NCI-H1436 treated with DMSO at 0.1 percent for 48 hours (cell line): ENCODE measurements around the gene TMEM108.

Source experiments
- DNase-seq: peaks from one replicate; lab custom pipeline; 2025; lab: John Stamatoyannopoulos, UW

TMEM108 gene

GRCh38 chr3:133055339-133055738, 17.1 kb downstream of the TMEM108 start:
- DNase-seq = no peak

GRCh38 chr3:133058243-133058642, 20.1 kb downstream of the TMEM108 start:
- no peak for DNase-seq

DNA sequence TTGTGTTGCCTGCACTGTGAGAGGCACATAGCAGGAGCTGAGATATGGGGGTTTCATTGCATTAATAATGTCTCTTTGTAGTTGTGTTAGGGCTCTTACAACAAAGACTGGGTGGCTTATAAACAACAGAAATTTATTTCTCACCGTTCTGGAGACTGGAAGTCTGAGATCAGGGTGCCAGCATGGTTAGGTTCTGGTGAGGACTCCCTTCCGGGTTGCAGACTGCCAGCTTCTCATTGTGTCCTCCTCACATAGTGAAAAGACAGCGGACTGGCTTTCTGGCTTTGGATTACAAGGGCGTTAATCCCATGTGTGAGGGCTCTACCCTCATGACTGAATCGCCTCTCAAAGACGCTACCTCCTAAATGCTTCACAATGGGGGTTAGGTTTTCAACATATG, 20.6 kb downstream of the TMEM108 start:
- DNase-seq = no peak

GRCh38 chr3:133065193-133065961, 27.2 kb downstream of the TMEM108 start:
- DNase-seq = no peak

- DNase-seq = no peak
These were observed 27.8 kb downstream of the TMEM108 start for GRCh38 chr3:133066026-133066425.

- no peak for DNase-seq
These were observed 31.5 kb downstream of the TMEM108 start for GRCh38 chr3:133069556-133070286.

DNA sequence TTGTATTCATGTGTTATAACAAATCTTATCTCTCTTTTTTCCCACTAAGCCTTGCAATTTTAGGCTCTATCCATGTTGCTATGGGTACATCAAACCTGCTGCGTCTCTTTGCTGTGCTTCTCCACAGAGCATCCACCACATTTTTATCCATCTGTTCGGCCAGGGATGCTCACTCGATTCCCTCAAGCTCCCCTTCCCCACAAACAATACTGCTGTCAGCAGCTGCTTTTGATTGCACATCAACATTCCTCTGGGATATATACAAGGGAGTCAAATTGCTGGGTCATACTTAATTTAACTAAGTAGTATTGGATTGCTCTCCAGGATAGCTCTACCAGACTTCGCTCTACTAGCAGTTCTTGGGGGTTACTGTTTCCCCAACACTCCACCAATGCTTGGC, 36.8 kb downstream of the TMEM108 start:
- DNase-seq = no peak

GRCh38 chr3:133077688-133078087, 39.5 kb downstream of the TMEM108 start:
- DNase-seq = no peak

DNA sequence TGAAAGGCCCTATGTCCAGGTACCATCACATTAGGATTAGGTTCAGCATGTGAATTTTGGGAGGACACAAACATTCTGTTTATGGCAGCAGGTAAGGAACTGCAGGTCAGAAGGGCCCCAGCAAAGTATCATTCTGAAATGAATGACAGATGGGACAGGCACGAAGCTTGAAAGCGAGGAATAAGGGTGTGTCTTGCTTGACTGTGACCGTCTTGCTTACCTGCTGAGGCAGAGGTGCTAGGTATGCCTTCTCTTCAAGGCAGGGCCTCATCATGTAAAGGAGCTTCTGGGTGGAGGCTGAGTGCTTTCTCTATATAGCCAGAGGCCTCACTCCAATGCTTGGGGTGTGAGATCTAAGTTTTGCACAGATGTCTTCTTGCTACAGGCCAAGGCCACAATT, 41.4 kb downstream of the TMEM108 start:
- DNase-seq = no peak

- no peak for DNase-seq
These were observed 42.8 kb downstream of the TMEM108 start for GRCh38 chr3:133081016-133081415.

- no peak for DNase-seq
These were observed 45.2 kb downstream of the TMEM108 start for GRCh38 chr3:133083395-133083794.

DNA sequence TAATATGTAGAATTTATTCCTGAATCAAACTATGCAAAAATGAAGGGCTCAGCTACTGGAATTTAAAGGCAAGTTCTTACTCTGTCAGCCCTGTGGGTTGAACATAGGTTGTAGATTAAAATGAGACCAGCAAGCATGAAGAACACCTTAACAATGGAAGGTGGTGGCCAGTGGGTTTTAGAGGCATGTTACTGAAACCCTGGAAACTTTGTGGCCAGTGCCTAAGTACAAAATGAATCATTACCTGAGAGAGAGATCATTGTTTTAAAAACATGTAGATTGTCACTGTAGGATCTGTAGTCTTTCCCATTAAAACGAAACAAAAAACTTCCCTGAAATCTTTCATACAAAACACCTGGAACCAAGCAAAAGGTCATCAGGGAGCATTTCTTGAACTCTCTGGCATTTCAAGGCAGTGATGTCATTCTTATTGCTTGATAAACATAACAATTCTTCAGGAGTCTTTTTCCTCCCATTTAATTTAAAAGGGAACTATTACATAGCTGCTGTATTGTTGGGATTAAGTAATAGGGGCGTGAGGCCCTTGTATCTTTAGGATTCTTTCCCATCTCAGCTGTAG, 51.8 kb downstream of the TMEM108 start:
- no peak for DNase-seq

- no peak for DNase-seq
These were observed 54.5 kb downstream of the TMEM108 start for GRCh38 chr3:133092681-133093080.

DNA sequence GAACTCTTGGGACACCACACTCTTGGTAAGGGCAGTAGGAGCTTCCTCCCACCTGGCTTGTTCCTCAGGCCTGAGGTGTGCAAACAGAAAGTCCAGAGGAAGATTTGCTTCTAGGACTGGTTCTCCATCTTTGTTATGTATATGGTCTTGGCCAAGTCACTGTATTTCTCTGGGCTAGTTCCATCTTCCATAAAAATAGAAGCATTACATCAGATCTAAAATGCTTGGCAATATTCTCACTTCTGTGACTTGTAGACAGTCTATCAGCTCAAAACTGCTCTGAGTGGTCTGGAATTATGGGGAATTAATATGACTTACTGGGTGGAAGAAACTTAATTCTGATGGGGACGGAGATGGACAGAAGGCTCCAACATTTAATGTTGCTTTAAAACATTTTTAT, 55.2 kb downstream of the TMEM108 start:
- DNase-seq = no peak

GRCh38 chr3:133096900-133097613, 58.9 kb downstream of the TMEM108 start:
- peak; percentile 77 for DNase-seq

DNA sequence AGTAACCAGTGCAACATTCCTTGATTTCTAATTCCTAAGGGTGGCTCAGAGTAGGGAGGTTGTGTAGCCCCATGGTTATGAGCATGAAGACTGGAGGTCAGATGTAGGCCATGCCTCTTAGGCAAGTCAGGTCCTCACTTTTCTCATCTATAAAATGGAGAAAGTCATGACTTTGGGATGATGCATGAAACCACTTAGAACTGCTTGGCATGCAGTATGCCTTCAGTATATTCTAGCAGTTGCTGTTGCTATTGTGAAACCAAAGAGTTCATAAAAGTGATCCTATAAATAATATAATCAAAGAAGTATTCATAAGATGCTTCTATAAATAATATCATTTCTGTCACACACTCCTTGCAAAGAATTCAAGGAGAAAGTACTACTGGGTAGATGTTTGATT, 65.5 kb downstream of the TMEM108 start:
- no peak for DNase-seq

DNA sequence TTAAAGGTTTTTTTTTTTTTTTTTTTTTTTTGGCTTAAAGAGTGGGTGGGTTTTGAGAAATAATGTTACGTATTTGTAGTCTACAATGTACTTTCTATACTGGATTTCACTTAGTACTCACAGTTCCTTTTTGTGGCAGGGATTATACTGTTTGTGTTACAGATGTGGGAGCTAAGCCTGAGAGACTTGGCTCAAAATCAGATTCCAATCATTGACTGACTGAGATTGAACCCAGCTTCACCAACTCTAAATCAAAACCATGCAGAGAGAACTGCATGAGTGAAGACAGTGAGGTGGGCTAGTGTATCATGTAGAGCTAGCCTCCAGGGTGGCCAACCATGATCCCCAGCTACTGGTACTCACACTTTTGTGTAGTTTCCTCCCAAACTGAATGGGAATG, 68.0 kb downstream of the TMEM108 start:
- no peak for DNase-seq

DNA sequence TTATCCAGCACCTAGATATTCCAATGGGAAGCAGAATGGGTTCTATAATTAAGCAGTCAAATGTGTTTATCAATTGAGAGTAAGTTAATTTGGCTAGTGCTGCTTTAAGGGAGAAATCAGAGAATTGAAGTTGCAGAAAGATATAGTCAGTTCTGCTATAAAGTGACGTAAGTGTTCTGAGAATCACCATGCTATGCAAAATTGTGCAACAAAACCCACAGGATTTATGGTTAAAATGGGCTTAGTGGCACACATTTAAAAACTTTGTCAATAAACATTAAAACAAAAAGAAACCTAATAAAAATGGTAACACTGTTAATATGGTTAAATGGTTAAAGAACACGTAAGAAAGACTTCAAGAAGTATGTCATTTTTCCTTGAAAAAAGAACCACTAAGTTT, 74.5 kb downstream of the TMEM108 start:
- DNase-seq = no peak

DNA sequence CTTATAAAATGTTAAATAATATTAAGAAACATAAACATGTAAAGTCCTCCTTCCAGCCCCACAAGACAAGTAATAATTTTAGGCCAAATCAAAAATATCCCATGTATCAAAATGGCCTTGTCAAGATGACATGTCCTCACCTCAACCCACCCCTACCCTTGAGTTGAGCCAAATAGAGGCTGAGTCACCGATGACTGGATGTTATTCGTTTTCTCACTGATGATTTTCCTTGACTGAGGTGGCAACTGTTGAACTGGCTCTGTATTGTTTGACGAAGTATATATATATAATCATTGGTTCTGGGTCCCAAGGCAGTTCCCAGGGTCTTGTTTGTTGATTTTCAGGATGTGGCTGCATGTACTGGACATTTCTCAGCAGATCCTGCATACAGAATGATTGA, 75.3 kb downstream of the TMEM108 start:
- no peak for DNase-seq

DNA sequence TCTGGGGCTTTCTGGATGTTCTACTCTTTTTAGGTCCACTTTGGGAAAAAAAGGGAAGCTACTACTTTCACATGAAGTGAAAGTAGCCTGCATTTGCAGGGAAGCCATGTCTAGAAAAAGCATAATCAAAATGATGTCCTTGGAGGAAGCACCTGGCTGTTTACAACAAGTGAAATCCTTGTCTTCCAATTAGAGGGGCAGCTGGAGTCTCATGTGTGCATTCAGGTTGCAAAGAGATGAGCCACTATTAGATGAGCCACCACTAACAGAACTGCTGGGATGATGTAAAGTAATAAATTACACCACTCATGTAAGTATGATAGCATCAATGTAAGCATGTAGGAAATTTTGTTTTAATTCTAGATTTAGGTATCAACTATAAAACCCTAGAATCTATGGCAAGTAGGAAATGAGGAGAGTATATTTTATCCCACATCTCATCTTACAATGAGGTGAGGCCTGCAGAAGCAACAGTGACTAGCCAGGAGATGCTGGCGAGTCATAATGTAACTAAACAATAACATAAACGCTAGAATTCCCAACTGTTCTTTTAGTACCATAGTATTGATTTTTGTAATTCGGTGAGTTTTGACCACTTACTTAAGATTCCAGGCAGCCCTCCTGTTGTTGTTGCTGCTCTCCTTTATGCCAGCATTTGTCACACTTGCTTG, 75.9 kb downstream of the TMEM108 start:
- peak; percentile 82 for DNase-seq

GRCh38 chr3:133115176-133115575, 77.0 kb downstream of the TMEM108 start:
- DNase-seq = no peak

GRCh38 chr3:133117342-133117741, 79.2 kb downstream of the TMEM108 start:
- DNase-seq = peak; percentile 92
